Retina (tissue), 1 donor: ENCODE results near the gene PRKN.

Source experiments
- DNase-seq: peaks from one replicate; pipeline ENCODE4 v3.0.0-alpha.2; 2016

The PRKN gene

GRCh38 chr6:162092816-162093502 is 634.6 kb downstream of the PRKN start:
- no peak for DNase-seq

- DNase-seq: no peak
Observed at GRCh38 chr6:162090734-162091133, 636.8 kb downstream of the PRKN start.

- no peak for DNase-seq
Observed at GRCh38 chr6:162088091-162088490, 639.5 kb downstream of the PRKN start.

- no peak for DNase-seq
Observed at GRCh38 chr6:162085561-162085960, 642.0 kb downstream of the PRKN start.

GRCh38 chr6:162082520-162082919 is 645.0 kb downstream of the PRKN start:
- no peak for DNase-seq

- no peak for DNase-seq
Observed at GRCh38 chr6:162078667-162079066, 648.9 kb downstream of the PRKN start.

GRCh38 chr6:162078126-162078525 is 649.4 kb downstream of the PRKN start:
- DNase-seq: no peak

GRCh38 chr6:162076816-162077215 is 650.8 kb downstream of the PRKN start:
- DNase-seq: no peak

- DNase-seq: peak; percentile 25
Observed at GRCh38 chr6:162074641-162075275, 652.8 kb downstream of the PRKN start.

- DNase-seq: no peak
Observed at GRCh38 chr6:162070639-162071038, 656.9 kb downstream of the PRKN start.

- no peak for DNase-seq
Observed at GRCh38 chr6:162069995-162070394, 657.6 kb downstream of the PRKN start.

GRCh38 chr6:162068340-162068739 is 659.2 kb downstream of the PRKN start:
- peak; percentile 9 for DNase-seq

- no peak for DNase-seq
Observed at GRCh38 chr6:162063666-162064065, 663.9 kb downstream of the PRKN start.

- no peak for DNase-seq
Observed at GRCh38 chr6:162058281-162058875, 669.2 kb downstream of the PRKN start.

GRCh38 chr6:162056745-162057144 is 670.8 kb downstream of the PRKN start:
- peak; percentile 28 for DNase-seq

- no peak for DNase-seq
Observed at GRCh38 chr6:162056061-162056460, 671.5 kb downstream of the PRKN start.

GRCh38 chr6:162055365-162055764 is 672.2 kb downstream of the PRKN start:
- no peak for DNase-seq

- DNase-seq: no peak
Observed at GRCh38 chr6:162053084-162053483, 674.5 kb downstream of the PRKN start.

- no peak for DNase-seq
Observed at GRCh38 chr6:162050579-162050978, 677.0 kb downstream of the PRKN start.

- DNase-seq: no peak
Observed at GRCh38 chr6:162046324-162046723, 681.2 kb downstream of the PRKN start.

GRCh38 chr6:162032620-162033019 is 694.9 kb downstream of the PRKN start:
- DNase-seq: no peak

GRCh38 chr6:162029873-162030576 is 697.5 kb downstream of the PRKN start:
- DNase-seq: no peak

GRCh38 chr6:162026843-162027242 is 700.7 kb downstream of the PRKN start:
- DNase-seq: no peak

- peak; percentile 27 for DNase-seq
Observed at GRCh38 chr6:162026031-162026430, 701.5 kb downstream of the PRKN start.
